NCI-H2107 treated with DMSO at 0.1 percent for 48 hours (cell line): ENCODE results near the gene HAUS6.
A peak's percentile ranks its signal among the peaks of the same experiment; 100 is the strongest.
"Not testable (repeated sequence)": the region's sequence is repeated elsewhere in the genome, so short reads cannot be mapped to it uniquely, and the experiment has no call there.

ENCODE experiments used
- DNase-seq: peaks from one replicate; lab custom pipeline; 2025; ENCODE audit not compliant: unreplicated experiment; lab: John Stamatoyannopoulos, UW

Gene HAUS6

GRCh38 chr9:19117039-19117716 lies 14.5 kb upstream of the HAUS6 start:
- no peak for DNase-seq

GRCh38 chr9:19116107-19116790 lies 13.5 kb upstream of the HAUS6 start:
- no peak for DNase-seq

GRCh38 chr9:19114680-19115270 lies 12.1 kb upstream of the HAUS6 start:
- DNase-seq: no peak

DNA sequence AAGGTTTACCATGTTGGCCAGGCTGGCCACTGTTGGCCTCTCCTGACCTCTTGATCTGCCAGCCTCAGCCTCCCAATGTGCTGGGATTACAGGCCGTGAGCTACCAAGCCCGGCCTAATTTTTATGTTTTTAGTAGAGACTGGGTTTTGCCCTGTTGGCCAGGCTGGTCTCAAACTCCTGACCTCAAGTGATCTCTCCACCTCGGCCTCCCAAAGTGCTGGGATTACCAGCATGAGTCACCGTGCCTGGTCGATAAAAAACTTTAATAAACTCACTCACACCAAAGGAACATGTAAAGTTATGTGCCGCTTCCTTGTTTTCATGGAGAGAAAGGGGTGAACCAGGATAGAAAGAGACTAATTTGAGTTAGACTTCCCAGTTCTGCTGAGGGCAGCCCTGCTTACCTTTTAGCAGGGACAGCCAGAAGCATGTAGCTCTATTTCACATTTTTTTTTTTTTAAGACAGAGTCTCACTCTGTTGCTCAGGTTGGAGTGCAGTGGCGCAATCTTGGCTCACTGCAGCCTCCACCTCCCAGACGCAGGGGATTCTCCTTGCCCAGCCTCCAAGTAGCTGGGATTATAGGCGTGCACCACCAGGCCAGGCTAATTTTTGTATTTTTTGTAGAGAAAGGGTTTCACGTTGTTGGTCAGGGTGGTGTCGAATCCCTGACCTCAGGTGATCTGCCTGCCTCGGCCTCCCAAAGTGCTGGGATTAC lies 11.4 kb upstream of the HAUS6 start:
- no peak for DNase-seq

- not testable (repeated sequence) for DNase-seq
Measured at GRCh38 chr9:19113064-19113611, 10.4 kb upstream of the HAUS6 start.

GRCh38 chr9:19108038-19108437 lies 5.3 kb upstream of the HAUS6 start:
- DNase-seq: no peak

DNA sequence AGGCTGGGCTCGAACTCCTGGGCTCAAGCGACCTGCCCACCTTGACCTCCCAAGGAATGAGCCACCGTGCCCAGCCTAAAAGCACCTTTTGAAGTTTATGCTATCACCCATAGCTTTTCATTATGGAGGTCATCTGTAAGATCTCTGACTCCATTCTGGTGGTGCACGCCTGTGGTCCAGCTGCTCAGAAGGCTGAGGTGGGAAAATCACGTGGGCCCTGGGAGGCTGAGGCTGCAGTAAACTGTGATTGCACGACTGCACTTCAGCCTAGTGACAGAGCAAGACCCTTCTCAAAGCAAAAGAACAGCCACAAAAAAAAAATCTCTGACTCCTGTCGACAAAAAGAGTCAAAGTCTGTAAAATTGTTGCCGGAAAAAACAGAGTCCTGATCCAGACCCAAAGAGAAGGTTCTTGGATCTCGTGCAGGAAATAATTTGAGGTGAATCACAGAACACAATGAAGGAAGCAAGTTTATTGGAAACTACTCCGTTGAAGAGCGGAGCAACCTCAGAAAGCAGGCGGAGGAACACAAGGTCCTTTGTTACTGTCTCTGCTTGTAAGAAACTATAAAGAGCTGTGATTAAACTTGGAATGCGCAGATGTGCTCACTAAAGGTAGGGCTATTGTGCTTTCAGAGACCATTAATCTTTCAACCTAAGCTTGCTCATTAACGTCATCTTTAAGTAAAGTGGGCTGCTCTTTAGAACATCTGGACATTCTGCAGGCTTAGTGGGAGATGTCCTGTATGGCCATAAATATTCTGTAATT lies 2.0 kb upstream of the HAUS6 start:
- DNase-seq: no peak

GRCh38 chr9:19102181-19102630 lies 498 bp downstream of the HAUS6 start:
- no peak for DNase-seq

DNA sequence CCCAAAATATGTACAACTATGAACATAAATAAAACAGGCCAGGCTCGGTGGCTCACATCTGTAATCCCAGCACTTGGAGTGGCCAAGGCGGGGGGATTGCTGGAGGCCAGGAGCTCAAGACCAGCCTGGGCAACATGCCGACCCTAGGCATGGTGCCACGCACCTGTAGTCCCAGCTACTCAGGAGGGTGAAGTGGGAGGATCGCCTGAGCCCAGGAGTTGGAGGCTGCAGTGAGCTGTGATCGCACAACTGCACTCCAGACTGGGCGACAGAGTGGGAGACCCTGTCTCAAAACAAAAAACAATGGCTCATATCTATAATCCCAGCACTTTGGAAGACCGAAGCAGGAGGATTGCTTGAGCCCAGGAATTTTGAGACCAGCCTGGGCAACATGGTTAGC lies 1.5 kb downstream of the HAUS6 start:
- DNase-seq: no peak

DNA sequence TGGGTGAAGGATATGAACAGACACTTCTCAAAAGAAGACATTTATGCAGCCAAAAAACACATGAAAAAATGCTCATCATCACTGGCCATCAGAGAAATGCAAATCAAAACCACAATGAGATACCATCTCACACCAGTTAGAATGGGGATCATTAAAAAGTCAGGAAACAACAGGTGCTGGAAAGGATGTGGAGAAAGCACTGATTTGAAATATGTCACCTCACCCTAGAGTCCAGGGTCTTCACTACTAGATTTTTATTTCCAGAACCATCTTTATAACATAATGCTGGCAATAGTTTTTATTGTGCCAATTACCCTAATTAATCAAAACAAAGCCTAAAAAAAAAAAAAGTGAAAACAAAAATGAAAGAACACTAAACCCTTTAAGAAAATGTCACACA lies 5.3 kb downstream of the HAUS6 start:
- not testable (repeated sequence) for DNase-seq

- no peak for DNase-seq
Measured at GRCh38 chr9:19087106-19088000, 15.4 kb downstream of the HAUS6 start.

DNA sequence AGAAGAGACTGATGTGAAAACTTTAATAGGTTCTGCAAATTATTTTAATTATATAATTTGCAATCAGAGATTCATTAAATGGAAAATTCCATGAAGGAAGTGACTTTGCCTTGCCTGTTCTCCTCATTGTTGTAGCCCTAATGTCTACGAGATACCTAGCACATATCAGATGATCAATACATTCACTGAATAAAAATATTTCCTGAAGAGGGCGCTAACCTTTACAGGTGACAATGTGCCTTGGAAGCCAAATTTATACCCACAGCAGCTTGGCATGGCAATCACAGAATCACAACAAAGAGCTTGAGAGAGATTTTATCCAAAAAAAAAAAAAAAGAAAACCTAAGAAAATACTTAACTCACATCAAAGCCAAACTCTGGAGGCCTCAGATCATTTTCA lies 17.4 kb downstream of the HAUS6 start:
- peak; percentile 23 for DNase-seq

GRCh38 chr9:19074836-19075235 lies 27.9 kb downstream of the HAUS6 start:
- DNase-seq: no peak

DNA sequence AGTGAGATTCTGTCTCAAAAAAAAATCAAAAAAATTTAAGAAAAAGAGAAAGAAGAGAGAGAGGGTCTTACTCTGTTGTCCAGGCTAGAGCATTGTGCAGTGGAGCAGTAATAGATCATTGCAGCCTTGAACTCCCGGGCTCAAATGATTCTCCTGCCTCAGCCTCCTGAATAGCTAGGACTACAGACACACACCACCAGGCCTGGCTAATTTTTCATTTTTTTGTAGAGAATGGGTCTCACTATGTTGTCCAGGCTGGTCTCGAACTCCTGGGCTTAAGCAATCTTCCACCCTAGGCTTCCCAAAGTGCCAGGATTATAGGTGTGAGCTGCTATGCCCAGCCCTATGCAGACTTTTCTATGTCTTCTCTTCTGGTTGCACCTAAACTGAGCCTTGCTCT lies 28.5 kb downstream of the HAUS6 start:
- no peak for DNase-seq

GRCh38 chr9:19057033-19057432 lies 45.7 kb downstream of the HAUS6 start:
- DNase-seq: no peak

GRCh38 chr9:19050637-19051591 lies 51.8 kb downstream of the HAUS6 start:
- no peak for DNase-seq

DNA sequence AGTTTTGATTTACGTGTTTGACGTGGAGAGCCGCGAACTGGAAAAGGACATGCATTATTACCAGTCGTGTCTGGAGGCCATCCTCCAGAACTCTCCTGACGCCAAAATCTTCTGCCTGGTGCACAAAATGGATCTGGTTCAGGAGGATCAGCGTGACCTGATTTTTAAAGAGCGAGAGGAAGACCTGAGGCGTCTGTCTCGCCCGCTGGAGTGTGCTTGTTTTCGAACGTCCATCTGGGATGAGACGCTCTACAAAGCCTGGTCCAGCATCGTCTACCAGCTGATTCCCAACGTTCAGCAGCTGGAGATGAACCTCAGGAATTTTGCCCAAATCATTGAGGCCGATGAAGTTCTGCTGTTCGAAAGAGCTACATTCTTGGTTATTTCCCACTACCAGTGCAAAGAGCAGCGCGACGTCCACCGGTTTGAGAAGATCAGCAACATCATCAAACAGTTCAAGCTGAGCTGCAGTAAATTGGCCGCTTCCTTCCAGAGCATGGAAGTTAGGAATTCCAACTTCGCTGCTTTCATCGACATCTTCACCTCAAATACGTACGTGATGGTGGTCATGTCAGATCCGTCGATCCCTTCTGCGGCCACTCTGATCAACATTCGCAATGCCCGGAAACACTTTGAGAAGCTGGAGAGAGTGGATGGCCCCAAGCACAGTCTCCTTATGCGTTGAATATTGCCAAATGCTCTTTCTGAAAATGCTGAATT lies 52.6 kb downstream of the HAUS6 start:
- no peak for DNase-seq
